CD4-positive, CD25-positive, alpha-beta regulatory T cell (primary cell): ENCODE results near the gene AP3S2. TPM values are rescaled to one million over a fixed set of nuclear protein-coding genes. Genes with fewer than 3 reads are reported as not detected.
"Not testable (repeated sequence)": the region's sequence is repeated elsewhere in the genome, so short reads cannot be mapped to it uniquely, and the experiment has no call there.

Experiments
- ATAC-seq, 2 donors: fragments of 150-1000 bp; cut with Tn5 transposase; one replicate each; pipeline ENCODE4 v1.10.0; 2021; ENCODE audit warnings: low read depth in 2 of 2, moderate number of reproducible peaks in 2 of 2, moderate library complexity in 1 of 2
- DNase-seq, 3 donors: peaks; one replicate each; pipeline versions ENCODE4 v3.0.0 to v3.0.0-alpha.2; 2012 to 2022; ENCODE audit warnings: mixed read lengths in 1 of 3
- H3K27ac ChIP-seq: one replicate; pipeline ENCODE4 v1.7.0; 2013; ENCODE audit warnings: mild to moderate bottlenecking, low read length; ENCODE audit not compliant: insufficient read depth, poor library complexity, severe bottlenecking
- H3K27me3 ChIP-seq: one replicate; pipeline ENCODE4 v1.7.0; 2013; ENCODE audit warnings: low read length; ENCODE audit not compliant: control insufficient read depth, insufficient read depth
- H3K36me3 ChIP-seq: one replicate; pipeline ENCODE4 v1.7.0; 2013; ENCODE audit warnings: mild to moderate bottlenecking, low read length, moderate library complexity; ENCODE audit not compliant: control insufficient read depth, insufficient read depth
- H3K4me1 ChIP-seq: 2 replicates; pipeline ENCODE4 v1.7.0; 2013; ENCODE audit warnings: mild to moderate bottlenecking, low read length; ENCODE audit not compliant: insufficient read depth, control insufficient read depth, poor library complexity, severe bottlenecking
- H3K4me3 ChIP-seq: one replicate; pipeline ENCODE4 v1.7.0; 2013; ENCODE audit warnings: low read depth, mild to moderate bottlenecking, low read length, moderate library complexity
- H3K9me3 ChIP-seq, 2 experiments: 1 replicate in 1 of 2; 2 replicates in 1 of 2; pipeline ENCODE4 v1.7.0; 2013; ENCODE audit warnings: low read length in 2 of 2, mild to moderate bottlenecking in 1 of 2, moderate library complexity in 1 of 2; ENCODE audit not compliant: control insufficient read depth in 2 of 2
- H3K27ac Mint-ChIP-seq, 3 donors: one replicate each; pipeline ENCODE4 v1.8.0; 2020 to 2022; ENCODE audit warnings: mild to moderate bottlenecking in 3 of 3, mixed read lengths in 3 of 3, moderate library complexity in 2 of 3
- H3K27me3 Mint-ChIP-seq: one replicate; pipeline ENCODE4 v1.8.0; 2022; ENCODE audit warnings: mild to moderate bottlenecking, mixed read lengths
- H3K36me3 Mint-ChIP-seq: one replicate; pipeline ENCODE4 v1.8.0; 2020; ENCODE audit warnings: mixed read lengths
- H3K4me1 Mint-ChIP-seq, 4 donors: one replicate each; pipeline ENCODE4 v1.8.0; 2020 to 2022; ENCODE audit warnings: mixed read lengths in 4 of 4, mild to moderate bottlenecking in 1 of 4
- H3K4me3 Mint-ChIP-seq, 4 donors: one replicate each; pipeline ENCODE4 v1.8.0; 2020 to 2022; ENCODE audit warnings: mild to moderate bottlenecking in 4 of 4, mixed read lengths in 4 of 4, moderate library complexity in 3 of 4
- H3K9me3 Mint-ChIP-seq, 7 donors: one replicate each; pipeline ENCODE4 v1.8.0; 2020 to 2022; ENCODE audit warnings: mixed read lengths in 7 of 7, mild to moderate bottlenecking in 3 of 7, moderate library complexity in 2 of 7
- polyA plus RNA-seq, 4 donors: library from polyadenylated mRNA; unstranded; fragments of 300-500 nt; fragmentation: Illumina TruSeq; gene quantifications; one replicate each; pipeline ENCODE4 v1.2.3, GENCODE V29; 2021
- total RNA-seq: library from RNA; stranded (reverse); gene quantifications from one replicate; pipeline ENCODE4 v1.2.3, GENCODE V29; 2022

Gene AP3S2
- total and polyA plus RNA-seq, 5 donors from 2014 or later = 25.4 to 48.5 (median 30.3) TPM

DNA sequence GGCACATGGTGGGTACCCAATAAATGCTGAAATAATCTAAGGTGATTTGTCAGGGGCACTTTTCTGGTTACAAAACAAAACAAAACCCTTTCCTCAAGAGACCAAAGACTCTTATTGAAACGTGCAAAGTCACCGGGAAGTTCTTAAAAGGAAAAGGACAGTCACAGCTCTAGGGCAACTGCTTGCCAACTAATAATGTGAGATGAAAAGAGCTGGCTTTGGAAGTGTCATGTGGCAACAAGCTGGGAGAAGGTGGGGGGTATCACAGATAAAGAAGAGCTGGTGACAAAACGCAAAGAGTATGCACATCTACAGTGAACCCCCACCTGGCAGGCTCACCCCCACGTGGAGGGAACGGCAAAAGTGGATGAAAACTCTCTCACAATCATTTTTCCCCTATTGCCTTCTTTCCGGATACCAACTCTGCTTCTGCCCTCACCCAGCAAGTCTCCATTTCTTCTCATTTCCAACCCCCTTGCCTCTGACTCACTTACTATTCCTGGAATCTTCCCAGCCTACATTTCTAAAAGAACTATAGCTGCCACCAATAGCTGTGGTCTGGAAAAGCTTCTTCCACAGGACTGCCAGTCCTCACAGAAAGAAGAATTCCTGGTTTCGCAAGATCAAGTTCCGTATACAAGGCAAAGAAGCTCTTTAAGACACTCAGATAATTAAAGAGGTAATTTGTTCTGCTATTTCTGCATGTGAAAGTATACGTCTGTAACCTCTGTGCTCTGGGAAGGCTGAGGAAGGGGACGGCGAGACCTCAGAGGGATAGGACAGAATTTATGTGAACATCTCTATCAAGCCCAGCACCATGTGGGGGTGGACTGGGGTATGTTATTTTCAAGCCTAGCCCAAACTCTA is 57.3 kb downstream of the AP3S2 start:
- Histone ChIP-seq H3K9me3 (no peaks in the 10 kb centered on the region), H3K36me3 (peaks cover 65% of the 10 kb centered on the region), H3K4me1 (no peaks in the 10 kb centered on the region), H3K27me3 (no peaks in the 10 kb centered on the region), H3K27ac (no peak overlapping the region), H3K4me3 (no peak overlapping the region)
- DNase-seq (no peak), ATAC-seq (no peak)
- Mint-ChIP-seq H3K27ac (peak overlapping the region; percentile 5 to 84 (median 43)), H3K36me3 (peaks cover 60% of the 10 kb centered on the region), H3K27me3 (no peaks in the 10 kb centered on the region), H3K4me1 (peaks cover 0 to 3% (median 0%) of the 10 kb centered on the region in 4 donors), H3K9me3 (no peaks in the 10 kb centered on the region), H3K4me3 (no peak overlapping the region)

DNA sequence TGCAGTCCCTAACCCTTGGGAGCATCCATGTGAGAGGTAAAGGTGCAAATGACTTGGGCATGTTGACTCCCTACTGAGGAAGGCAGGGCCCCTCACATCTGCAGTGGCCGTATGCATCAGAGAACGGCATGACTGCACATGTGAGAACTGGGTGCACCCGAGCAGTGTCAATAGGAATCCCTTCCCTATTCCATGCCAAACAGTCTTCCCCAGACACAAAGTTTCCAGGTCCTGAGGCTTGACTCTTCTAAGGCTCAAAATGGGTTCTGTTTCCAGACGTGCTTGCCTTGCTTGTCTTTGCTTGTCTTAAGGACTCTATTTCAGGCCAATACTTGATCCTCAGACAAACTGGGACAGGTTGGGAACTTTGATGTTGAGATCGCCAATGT is 58.6 kb downstream of the AP3S2 start:
- Mint-ChIP-seq H3K27me3 (no peaks in the 10 kb centered on the region), H3K27ac (peak overlapping the region in 1 of 3 donors; percentile 26), H3K36me3 (peaks cover 61% of the 10 kb centered on the region), H3K4me3 (no peak overlapping the region), H3K4me1 (peaks cover 0 to 3% (median 0%) of the 10 kb centered on the region in 4 donors), H3K9me3 (no peaks in the 10 kb centered on the region)
- Histone ChIP-seq H3K27ac (no peak overlapping the region), H3K4me1 (no peaks in the 10 kb centered on the region), H3K9me3 (no peaks in the 10 kb centered on the region), H3K4me3 (no peak overlapping the region), H3K36me3 (peaks cover 55% of the 10 kb centered on the region), H3K27me3 (no peaks in the 10 kb centered on the region)
- no peak for DNase-seq
- no peak for ATAC-seq

DNA sequence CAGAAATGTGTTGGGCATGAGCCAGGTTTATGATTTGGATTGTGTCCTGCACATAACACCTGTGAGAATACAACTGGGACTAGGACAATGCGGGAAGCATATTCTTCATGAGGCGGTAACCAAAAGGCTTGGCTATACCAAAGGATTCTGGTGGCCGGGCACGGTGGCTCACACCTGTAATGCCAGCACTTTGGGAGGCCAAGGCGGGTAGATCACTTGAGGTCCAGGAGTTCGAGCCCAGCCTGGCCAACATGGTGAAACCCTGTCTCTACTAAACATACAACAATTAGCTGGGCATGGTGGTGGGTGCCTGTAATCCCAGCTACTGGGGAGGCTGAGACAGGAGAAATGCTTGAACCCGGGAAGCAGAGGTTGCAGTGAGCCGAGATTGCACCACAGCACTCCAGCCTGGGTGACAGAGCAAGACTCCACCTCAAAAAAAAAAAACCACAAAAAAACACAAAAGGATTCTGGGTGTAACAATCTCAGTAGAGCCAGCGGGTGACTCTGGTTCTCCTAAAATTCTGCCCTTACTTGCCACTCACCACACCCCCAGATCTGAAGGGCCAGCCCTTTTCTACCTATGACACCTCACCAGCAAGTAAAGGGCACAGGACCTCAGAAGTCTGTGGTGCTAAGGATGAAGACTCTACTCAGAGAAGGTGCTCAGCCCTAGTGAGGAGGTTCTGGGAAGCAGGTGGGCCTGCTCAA is 59.2 kb downstream of the AP3S2 start:
- not testable (repeated sequence) for H3K9me3 ChIP-seq, H3K4me1 ChIP-seq, H3K27me3 ChIP-seq, DNase-seq, H3K4me1 Mint-ChIP-seq, H3K9me3 Mint-ChIP-seq, H3K4me3 ChIP-seq, H3K27me3 Mint-ChIP-seq, H3K4me3 Mint-ChIP-seq, H3K27ac ChIP-seq, ATAC-seq
- Mint-ChIP-seq H3K36me3 (peaks cover 57% of the 10 kb centered on the region), H3K27ac (peak overlapping the region in 1 of 3 donors; percentile 26)
- peaks cover 55% of the 10 kb centered on the region for H3K36me3 ChIP-seq

DNA sequence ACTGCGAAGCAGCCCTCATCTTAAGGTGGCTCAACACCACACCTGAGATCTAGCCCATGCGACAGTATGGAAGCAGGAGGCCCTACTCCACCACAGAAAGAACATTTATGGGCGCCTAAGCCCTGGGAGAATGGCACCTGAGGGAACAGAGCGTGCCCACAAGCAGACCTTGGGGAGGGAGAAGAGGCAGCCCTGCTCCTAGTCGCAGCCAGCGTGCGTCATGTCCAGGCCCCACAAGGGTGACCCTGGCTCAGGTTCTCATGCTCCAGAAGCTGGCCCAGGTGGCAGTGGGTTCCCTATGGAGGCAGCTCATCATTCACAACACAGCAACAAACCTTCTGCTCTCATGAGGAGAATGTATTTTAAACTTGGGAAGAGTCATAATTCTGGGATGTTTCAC is 59.8 kb downstream of the AP3S2 start:
- ATAC-seq (no peak), DNase-seq (no peak)
- peak overlapping the region in 1 of 3 donors; percentile 29 for H3K27ac Mint-ChIP-seq
- H3K4me1 Mint-ChIP-seq = no peaks in the 10 kb centered on the region
- H3K36me3 Mint-ChIP-seq = peaks cover 57% of the 10 kb centered on the region
- Histone ChIP-seq H3K27me3 (no peaks in the 10 kb centered on the region), H3K27ac (no peak overlapping the region), H3K4me3 (no peak overlapping the region), H3K36me3 (peaks cover 52% of the 10 kb centered on the region), H3K4me1 (no peaks in the 10 kb centered on the region), H3K9me3 (no peaks in the 10 kb centered on the region)
- no peaks in the 10 kb centered on the region for H3K9me3 Mint-ChIP-seq
- no peak overlapping the region for H3K4me3 Mint-ChIP-seq
- no peaks in the 10 kb centered on the region for H3K27me3 Mint-ChIP-seq

DNA sequence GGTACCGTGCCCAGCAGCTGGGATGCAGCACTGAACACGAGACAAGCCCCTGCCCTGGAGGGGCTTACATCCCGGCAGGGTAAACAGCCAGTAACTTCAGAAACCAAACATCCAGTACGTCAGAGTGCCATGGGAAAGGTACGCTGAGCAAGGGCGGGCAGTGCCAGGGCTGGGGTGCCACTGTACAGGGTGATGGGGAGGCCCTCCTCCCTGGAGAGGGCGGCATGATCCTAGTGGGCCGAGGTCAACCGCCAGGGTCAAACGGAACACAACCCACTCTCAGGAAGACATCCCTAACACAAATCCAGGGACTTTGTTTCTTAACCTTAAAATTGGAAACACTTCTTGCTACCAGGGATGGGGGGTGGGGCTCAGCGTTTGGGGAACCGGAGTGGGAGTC is 63.2 kb downstream of the AP3S2 start:
- no peak overlapping the region for H3K4me3 ChIP-seq
- peaks cover 34% of the 10 kb centered on the region for H3K36me3 Mint-ChIP-seq
- no peak overlapping the region for H3K27ac ChIP-seq
- no peak for ATAC-seq
- H3K4me3 Mint-ChIP-seq = no peak overlapping the region
- DNase-seq = no peak
- peaks cover 27% of the 10 kb centered on the region for H3K36me3 ChIP-seq
- no peaks in the 10 kb centered on the region for H3K27me3 ChIP-seq
- no peaks in the 10 kb centered on the region for H3K4me1 Mint-ChIP-seq
- no peaks in the 10 kb centered on the region for H3K27me3 Mint-ChIP-seq
- H3K9me3 ChIP-seq = no peaks in the 10 kb centered on the region
- H3K9me3 Mint-ChIP-seq = no peaks in the 10 kb centered on the region
- no peak overlapping the region for H3K27ac Mint-ChIP-seq
- no peaks in the 10 kb centered on the region for H3K4me1 ChIP-seq

DNA sequence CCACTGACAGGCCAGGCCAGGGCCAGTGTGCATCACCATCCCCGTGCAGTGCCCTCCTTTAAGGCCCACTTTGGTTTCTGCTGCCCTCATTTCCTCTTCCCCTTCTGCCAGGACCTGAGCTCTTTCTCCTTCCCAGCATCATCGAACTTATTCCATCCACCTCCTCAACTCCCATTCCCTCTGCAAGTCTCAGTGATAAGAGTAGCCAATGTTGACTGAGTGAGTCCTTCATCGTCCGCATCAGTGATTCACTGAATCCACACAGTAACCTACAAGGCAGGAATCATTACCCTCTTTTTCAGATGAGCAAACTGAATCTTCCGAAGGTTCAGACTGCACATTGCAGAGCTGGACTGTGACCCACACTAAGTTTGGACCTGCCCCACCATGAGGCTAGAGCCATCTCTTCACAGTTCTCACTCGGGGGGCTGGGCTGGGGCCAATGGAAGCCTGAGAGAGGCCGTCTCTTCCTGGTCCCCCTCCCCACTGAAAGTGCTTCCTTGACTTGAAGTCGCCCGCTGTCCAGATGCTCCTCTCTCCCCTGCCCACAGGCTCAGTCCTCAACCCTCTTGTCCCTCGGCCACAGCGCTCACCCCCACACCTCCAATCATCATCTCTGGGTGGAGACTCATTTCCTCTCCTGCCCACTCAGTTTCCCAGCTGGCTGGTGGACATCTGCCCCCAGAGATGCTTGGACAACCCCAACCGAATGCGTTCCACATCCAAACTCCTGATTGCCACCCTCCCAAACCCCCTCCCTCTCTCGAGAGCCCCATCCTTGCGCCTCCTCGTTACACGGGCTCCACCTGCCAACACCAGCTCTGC is 64.0 kb downstream of the AP3S2 start:
- H3K4me1 Mint-ChIP-seq = no peaks in the 10 kb centered on the region
- DNase-seq (no peak), ATAC-seq (no peak)
- Histone ChIP-seq H3K27ac (no peak overlapping the region), H3K36me3 (peaks cover 19% of the 10 kb centered on the region), H3K4me1 (no peaks in the 10 kb centered on the region), H3K9me3 (no peaks in the 10 kb centered on the region), H3K4me3 (no peak overlapping the region), H3K27me3 (no peaks in the 10 kb centered on the region)
- H3K27me3 Mint-ChIP-seq = no peaks in the 10 kb centered on the region
- no peak overlapping the region for H3K27ac Mint-ChIP-seq
- H3K9me3 Mint-ChIP-seq = no peaks in the 10 kb centered on the region
- H3K4me3 Mint-ChIP-seq = no peak overlapping the region
- peaks cover 27% of the 10 kb centered on the region for H3K36me3 Mint-ChIP-seq

DNA sequence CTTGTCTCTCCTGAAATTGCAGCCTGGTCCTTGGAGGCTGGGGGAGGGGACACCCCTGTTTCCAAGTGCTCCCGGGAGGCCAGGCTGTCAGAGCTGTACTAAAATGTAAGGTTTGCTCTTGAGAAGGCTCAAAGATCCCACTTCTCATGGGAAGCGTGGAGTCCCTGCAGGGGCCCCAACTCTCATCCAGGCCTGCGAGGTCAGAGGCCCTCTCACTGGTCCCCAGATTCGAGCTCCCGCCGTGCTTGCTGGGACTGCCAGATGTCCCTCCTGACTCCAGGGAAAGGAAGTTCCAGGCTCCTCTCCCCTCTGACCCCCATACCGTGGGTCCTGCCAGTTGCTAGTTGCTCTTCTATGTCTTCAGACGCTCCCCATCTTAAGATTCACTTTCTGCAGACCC is 64.6 kb downstream of the AP3S2 start:
- Mint-ChIP-seq H3K36me3 (peaks cover 23% of the 10 kb centered on the region), H3K9me3 (no peaks in the 10 kb centered on the region), H3K4me1 (no peaks in the 10 kb centered on the region), H3K27me3 (no peaks in the 10 kb centered on the region), H3K27ac (no peak overlapping the region), H3K4me3 (no peak overlapping the region)
- H3K4me1 ChIP-seq = no peaks in the 10 kb centered on the region
- peaks cover 14% of the 10 kb centered on the region for H3K36me3 ChIP-seq
- DNase-seq (no peak), ATAC-seq (no peak)
- H3K27ac ChIP-seq = no peak overlapping the region
- H3K27me3 ChIP-seq = no peaks in the 10 kb centered on the region
- no peaks in the 10 kb centered on the region for H3K9me3 ChIP-seq
- no peak overlapping the region for H3K4me3 ChIP-seq
